Fibroblast of skin of scalp (primary cell): ENCODE data around the gene PARVG.

Source experiments
- DNase-seq: peaks from one replicate; pipeline ENCODE4 v3.0.0-alpha.2; 2013

Gene PARVG

GRCh38 chr22:44181033-44181911 lies 547 bp downstream of the PARVG start:
- DNase-seq, result no peak

GRCh38 chr22:44181912-44182587 lies 1.3 kb downstream of the PARVG start:
- DNase-seq, result no peak

- no peak for DNase-seq
Measured at GRCh38 chr22:44182588-44183286, 2.0 kb downstream of the PARVG start.

DNA sequence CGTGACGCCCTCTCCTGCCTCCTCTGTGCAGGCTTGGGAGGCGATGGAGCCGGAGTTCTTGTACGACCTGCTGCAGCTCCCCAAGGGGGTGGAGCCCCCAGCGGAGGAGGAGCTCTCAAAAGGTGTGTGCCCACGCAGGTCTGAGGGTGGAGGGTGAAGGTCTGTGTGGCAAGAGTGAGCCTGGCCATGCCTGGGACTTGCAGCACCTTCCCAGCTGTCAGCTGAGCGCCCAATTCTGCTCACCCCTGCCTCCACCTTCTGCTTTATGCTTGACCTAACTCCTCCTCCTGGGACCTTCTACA lies 2.5 kb downstream of the PARVG start:
- no peak for DNase-seq

GRCh38 chr22:44184006-44184405 lies 3.3 kb downstream of the PARVG start:
- no peak for DNase-seq

DNA sequence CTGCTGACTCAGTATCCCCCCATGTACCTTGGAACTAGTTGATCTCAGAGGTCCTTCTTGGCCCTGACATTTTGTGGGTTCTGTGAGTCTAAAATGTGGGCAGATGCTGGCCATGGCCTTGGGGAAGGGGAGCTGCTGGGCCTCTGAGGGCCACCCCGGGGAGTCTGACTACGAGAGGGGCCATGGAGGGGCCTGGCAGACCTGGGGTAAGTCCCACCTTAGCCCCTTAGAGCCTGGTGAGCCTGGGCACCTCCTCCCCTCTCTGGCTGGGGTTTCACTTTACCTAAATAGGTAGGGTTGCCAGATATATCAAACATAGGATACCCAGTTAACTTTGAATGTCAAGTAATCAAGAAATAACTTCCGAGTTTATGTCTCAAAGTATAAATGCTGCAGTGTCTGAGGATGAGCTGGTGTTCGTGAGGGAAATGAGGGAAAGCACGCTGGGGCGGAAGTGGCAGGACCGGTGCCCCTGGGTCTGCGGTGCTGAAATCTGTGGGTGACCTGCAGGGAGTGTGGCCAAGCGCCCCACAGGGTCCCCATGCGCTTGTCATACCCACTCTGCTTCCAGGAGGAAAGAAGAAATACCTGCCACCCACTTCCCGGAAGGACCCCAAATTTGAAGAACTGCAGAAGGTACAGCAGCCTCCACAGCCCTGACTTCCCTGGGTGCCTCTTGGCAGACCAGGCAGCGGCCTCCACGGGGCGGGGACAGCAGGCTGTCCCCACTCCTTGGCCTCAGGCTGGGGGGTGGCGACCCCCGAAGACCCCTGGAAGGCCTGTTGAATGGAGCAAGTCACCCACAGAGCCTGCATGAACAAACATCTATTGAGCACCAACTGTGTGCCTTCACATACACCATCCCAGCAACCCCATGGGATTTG lies 4.8 kb downstream of the PARVG start:
- no peak for DNase-seq

- no peak for DNase-seq
Measured at GRCh38 chr22:44186121-44186510, 5.4 kb downstream of the PARVG start.

- no peak for DNase-seq
Measured at GRCh38 chr22:44186737-44187136, 6.0 kb downstream of the PARVG start.

GRCh38 chr22:44187652-44188230 lies 7.0 kb downstream of the PARVG start:
- no peak for DNase-seq

- no peak for DNase-seq
Measured at GRCh38 chr22:44188316-44188715, 7.6 kb downstream of the PARVG start.

DNA sequence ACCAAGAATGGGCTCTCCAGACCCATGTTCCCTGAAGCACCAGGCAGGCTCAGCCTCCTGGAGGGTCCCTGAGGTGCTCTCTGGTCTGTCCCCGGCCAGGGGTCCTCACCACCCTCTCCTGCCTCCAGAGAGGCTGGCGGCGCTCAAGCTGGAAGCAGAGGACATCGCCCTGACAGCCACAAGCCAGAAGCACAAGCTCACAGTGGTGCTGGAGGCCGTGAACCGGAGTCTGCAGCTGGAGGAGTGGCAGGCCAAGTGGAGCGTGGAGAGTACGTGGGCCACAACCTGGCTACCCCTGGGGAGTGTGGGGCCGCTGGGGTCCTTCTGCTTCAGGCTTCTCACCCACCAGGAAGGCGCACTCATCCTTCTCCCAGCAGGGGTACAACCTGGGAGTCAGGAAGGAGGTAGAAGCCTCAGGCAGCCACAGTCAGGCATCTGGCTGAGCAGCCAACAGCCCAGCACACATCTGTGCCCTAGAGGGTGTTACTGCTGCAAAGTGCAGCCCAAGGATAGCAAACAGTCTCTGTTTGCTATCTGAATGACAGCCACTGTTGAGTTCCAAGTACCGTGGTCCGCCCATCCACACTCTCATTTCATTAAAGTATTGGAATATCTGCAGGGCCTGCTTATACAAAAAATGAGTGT lies 8.4 kb downstream of the PARVG start:
- DNase-seq, result no peak

DNA sequence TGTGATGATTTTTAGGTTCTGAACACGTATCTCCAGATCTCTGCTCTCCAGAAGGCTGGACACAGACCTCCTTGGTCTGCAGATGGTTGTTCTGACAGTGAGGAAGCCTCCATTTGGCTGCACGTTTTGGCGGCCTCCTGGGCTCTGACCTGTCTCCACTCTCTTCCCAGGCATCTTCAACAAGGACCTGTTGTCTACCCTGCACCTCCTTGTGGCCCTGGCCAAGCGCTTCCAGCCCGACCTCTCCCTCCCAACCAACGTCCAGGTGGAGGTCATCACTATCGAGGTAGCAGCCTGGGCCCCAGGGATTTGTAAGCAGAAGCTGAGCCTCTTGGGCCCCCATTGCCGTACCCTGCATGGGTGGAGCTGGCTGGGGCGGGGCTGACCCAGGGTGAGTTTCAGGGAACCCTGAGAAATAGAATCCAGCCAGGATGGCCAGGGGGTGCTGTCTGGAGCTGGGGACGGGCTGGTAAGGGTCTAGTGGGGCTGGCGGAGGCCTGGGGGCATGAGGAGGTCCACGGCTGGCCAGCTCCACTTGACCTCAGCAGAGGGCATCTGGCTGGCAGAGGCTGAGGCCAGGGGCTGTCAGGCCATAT lies 9.8 kb downstream of the PARVG start:
- DNase-seq, result no peak

GRCh38 chr22:44191036-44191454 lies 10.3 kb downstream of the PARVG start:
- no peak for DNase-seq

- no peak for DNase-seq
Measured at GRCh38 chr22:44192098-44192815, 11.5 kb downstream of the PARVG start.

GRCh38 chr22:44192816-44193534 lies 12.2 kb downstream of the PARVG start:
- no peak for DNase-seq

- no peak for DNase-seq
Measured at GRCh38 chr22:44193535-44193891, 12.8 kb downstream of the PARVG start.

GRCh38 chr22:44194569-44194968 lies 13.8 kb downstream of the PARVG start:
- DNase-seq, result no peak

DNA sequence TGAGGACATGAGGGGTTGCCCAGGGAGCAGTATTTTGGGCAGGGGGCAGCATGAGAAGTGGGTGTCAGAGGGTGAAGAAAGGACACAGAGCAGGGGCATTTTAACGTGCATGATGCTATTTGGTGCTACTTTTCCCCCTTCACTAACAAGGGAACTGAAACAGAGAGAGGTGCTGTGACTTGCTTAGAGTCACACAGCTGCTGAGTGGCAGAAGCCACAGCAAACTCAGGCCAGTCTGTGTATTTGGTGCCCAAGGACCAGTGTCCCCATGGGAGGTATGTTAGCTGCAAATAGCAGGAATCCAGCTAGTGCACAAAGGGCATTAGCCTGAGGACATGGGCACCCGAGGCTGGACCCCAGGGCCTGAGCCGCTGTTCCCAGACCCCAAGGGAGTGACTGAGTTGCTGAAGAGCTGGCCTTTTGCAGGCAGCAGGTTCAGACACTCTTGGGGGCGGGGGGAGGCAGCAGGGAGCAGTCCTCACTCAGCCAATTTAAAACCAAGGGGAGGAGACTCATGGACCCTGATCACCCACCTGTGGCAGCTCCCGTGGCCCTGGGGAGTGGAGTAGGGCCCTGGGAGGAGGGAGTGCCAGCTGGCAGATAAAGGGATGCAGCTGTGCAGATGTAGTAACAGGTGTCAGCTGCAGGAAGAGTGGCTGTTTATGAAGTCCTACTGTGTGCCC lies 14.6 kb downstream of the PARVG start:
- no peak for DNase-seq

DNA sequence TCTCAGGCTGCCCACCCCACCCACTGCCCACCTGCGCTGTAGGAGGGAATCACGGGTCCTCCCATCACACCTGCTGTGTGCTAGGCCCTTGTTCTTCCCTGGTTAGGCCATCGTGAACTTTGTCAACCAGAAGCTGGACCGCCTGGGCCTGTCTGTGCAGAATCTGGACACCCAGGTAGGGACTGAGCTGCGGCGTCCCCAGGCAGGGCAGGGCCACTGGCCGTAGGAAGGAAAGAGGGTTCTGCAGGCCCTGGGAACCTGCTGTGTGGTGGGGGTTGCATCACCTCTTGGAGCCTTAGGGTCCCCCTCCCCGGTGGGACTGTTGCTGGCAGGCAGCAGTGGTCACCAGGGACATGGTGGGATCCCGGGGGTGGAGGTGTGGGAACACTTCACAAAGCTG lies 15.5 kb downstream of the PARVG start:
- DNase-seq, result no peak
